Pons (tissue), 1 donor: ENCODE measurements around the gene BANF2.
A peak's percentile ranks its signal among the peaks of the same experiment; 100 is the strongest.
"Not testable (repeated sequence)": the region's sequence is repeated elsewhere in the genome, so short reads cannot be mapped to it uniquely, and the experiment has no call there.

ENCODE experiments used
- DNase-seq: peaks from one replicate; pipeline ENCODE4 v3.0.0-alpha.2; 2016; ENCODE audit warnings: low spot score

Gene BANF2

DNA sequence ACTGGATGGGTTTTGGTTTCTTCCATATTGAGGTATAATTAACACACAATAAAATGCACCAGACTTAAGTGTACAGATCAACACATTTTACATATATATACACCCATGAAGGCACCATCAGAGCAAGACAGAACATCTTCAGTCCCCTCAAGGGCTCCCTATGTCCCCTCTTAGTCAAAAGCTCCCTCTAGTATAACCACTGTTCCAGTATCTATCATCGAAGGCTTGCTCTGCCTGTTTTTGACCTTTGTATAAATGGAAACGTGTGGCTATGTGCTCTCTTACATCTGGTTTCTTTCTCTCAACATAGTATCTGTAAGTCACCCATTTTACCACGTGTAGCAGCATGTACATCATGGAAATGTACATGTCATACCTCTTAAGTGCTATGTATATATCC, 66.5 kb downstream of the BANF2 start:
- no peak for DNase-seq

DNA sequence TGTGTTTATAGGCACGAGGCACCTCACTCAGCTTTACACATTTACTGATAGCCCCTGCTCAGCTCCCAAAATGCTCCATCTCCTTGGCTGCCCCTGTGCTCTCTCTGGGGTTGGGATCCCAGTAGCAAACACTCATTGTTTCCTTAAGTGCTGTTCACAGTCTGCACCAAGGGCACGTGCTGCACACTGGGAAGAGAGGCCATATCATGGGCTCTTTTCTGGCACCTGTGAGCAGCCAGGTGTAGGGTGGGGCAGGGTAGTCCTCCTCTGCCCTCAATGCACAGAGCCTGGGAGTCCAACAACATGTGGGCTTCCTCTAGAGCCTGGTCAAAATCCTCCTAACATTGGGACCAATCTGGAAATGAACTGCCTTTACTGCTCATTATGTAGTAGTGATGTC, 67.9 kb downstream of the BANF2 start:
- no peak for DNase-seq

- peak; percentile 11 for DNase-seq
These were observed 68.5 kb downstream of the BANF2 start for GRCh38 chr20:17768271-17768670.

DNA sequence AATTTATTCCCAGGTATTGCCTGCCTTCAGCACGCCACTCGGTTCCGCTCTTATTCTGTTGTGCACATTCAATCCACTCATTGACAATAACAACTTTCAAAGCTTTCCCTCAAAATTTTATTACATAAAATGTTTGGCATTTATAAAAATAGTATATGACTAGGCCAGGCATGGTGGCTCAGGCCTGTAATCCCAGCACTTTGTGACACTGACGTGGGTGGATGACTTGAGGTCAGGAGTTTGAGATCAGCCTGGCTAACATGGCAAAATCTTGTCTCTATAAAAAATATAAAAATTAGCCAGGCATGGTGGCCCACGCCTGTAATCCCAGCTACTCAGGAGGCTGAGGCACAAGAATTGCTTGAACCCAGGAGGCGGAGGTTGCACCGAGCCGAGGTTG, 70.0 kb downstream of the BANF2 start:
- not testable (repeated sequence) for DNase-seq

DNA sequence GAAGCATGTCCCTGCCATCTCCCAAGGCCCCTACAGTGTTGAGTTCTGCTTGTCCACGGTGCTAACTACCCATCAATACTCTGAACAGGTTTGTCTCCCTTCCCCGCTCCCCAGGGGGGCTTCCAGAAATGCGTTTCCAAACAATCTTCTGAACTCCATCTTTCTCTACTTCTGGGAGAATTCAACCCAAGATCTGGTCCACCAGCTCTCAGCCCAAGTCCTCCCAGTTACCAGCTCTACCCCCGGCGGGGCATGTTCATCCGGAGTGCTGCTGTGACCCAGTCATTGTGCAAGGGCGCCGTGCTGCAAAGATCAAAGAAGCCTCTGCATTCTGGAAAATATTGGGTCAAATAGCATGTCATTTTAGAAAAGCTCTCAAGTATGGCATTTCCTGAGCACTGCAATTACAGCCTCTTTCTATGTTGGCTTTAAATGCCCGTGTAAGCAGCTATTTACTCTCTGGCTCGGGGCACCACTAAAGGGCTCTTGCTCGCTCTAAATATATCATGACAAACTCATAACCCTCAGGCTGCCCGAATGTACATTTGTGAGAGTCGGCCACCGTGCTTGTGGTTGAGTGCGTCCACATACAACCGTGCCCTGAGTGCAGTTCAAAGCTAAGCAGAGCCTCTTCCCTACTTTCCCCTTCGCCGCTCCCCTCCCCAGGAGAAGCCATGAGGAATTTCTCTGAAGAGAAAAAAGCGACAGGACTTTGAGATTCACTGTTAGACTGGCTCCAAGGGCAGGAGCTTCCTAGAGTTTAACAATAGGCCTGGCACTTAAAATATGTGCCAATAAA, 71.6 kb downstream of the BANF2 start:
- DNase-seq, result no peak

DNA sequence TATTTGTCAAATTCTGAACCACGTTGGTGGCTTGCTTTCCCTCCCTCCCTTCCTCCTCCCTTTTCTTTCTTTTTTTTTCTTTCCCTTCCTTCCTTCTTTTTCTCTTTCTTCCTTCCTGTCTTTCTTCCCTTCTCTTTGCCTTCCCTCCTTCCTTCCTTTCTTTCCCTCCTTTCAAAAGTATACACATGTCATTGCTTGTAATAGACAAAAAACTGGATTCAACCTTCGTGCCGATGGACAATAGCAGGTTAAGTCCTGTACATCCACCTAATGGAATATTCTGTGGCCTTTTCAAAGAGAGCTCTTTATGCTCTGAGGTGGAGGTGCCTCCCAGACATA, 72.2 kb downstream of the BANF2 start:
- DNase-seq, result no peak

DNA sequence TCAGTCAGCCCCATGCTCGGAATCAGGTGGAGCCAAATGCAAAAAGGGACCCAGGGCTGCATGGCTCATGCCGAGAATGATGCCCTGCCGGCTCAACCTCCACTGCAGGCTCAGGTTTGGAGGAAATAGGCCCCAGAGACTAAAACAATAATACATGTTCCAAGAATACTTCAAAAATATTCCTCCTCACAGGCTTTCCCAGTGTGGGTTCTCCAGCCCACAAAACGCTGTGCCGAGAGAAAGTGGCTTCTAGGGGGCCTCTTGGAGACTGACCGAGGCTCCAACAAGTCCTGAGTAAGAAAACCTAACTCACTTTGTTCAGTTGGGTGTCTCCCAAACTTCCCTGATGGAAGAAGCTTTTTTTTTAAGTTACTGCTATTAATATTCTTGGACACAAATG, 73.9 kb downstream of the BANF2 start:
- no peak for DNase-seq

GRCh38 chr20:17775600-17775999, 75.8 kb downstream of the BANF2 start:
- no peak for DNase-seq

- no peak for DNase-seq
These were observed 76.8 kb downstream of the BANF2 start for GRCh38 chr20:17776551-17776950.

DNA sequence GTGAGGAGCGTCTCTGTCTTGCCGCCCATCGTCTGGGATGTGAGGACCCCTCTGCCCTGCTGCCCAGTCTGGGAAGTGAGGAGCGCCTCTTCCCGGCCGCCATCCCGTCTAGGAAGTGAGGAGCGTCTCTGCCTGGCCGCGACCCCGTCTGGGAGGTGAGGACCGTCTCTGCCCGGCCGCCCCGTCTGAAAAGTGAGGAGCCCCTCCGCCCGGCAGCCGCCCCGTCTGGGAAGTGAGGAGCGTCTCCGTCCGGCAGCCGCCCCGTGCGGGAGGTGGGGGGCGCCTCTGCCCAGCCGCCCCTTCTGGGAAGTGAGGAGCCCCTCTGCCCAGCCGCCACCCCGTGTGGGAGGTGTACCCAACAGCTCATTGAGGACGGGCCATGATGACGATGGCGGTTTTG, 79.2 kb downstream of the BANF2 start:
- DNase-seq, result not testable (repeated sequence)

GRCh38 chr20:17782768-17783167, 83.0 kb downstream of the BANF2 start:
- no peak for DNase-seq

- DNase-seq, result no peak
These were observed 83.9 kb downstream of the BANF2 start for GRCh38 chr20:17783671-17784070.

DNA sequence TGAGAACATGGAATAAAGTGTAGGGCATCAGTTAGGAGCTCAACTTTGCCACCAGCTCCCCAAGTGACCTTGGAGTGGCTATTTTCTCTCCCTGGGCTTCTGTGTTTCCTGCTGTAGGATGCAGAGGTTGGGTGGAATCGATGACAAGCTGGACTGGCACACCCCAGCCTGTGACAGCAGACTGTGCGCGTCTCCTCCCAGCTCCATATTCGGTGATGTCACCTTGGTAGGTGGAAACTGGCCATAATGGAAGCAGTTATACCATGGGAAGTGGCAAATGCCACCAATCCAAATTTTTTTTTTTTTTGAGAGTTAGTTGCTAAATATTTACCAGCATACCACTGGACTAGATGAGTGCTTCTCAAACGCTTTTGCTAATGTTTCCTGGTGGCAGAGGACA, 85.2 kb downstream of the BANF2 start:
- DNase-seq, result no peak
